Fibroblast of lung (primary cell): Measurements from ENCODE around the gene CSNK1D.

Experiments used
- EZH2 ChIP-seq: IDR thresholded peaks from 2 replicates; pipeline ENCODE4 v1.5.1; 2012; ENCODE audit warnings: low read length, control low read depth, mild to moderate bottlenecking; ENCODE audit errors: missing control alignments
- TF ChIP-seq, protein P1 (sequence below), 2 donors: IDR thresholded peaks in 1 of 2; conservative IDR thresholded peaks in 1 of 2; 1 replicate in 1 of 2; 2 replicates in 1 of 2; pipeline ENCODE4 v1.5.1; 2011 to 2012; ENCODE audit warnings: low read length in 2 of 2, control low read depth in 1 of 2, inconsistent platforms in 1 of 2, low read depth in 1 of 2, mild to moderate bottlenecking in 1 of 2

- TF ChIP-seq, protein P1, sequence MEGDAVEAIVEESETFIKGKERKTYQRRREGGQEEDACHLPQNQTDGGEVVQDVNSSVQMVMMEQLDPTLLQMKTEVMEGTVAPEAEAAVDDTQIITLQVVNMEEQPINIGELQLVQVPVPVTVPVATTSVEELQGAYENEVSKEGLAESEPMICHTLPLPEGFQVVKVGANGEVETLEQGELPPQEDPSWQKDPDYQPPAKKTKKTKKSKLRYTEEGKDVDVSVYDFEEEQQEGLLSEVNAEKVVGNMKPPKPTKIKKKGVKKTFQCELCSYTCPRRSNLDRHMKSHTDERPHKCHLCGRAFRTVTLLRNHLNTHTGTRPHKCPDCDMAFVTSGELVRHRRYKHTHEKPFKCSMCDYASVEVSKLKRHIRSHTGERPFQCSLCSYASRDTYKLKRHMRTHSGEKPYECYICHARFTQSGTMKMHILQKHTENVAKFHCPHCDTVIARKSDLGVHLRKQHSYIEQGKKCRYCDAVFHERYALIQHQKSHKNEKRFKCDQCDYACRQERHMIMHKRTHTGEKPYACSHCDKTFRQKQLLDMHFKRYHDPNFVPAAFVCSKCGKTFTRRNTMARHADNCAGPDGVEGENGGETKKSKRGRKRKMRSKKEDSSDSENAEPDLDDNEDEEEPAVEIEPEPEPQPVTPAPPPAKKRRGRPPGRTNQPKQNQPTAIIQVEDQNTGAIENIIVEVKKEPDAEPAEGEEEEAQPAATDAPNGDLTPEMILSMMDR (conservative IDR thresholded peaks at IDR 0.05 in 1 of 2, IDR thresholded peaks at IDR 0.05 in 1 of 2; ENCODE audit: low read depth in 1 of 2, low read length in 2 of 2), result no peak
- no peak for TF ChIP-seq EZH2
These were observed 877 bp upstream of the CSNK1D start for GRCh38 chr17:82274134-82275020.
